CD4-positive, alpha-beta T cell treated with Interleukin-4 for 1 hour (primary cell): ENCODE data around the gene FAM83G.

Source experiments
- DNase-seq, 2 donors: peaks; one replicate each; pipeline ENCODE4 v3.0.0-alpha.2; 2020 to 2022

FAM83G gene

DNA sequence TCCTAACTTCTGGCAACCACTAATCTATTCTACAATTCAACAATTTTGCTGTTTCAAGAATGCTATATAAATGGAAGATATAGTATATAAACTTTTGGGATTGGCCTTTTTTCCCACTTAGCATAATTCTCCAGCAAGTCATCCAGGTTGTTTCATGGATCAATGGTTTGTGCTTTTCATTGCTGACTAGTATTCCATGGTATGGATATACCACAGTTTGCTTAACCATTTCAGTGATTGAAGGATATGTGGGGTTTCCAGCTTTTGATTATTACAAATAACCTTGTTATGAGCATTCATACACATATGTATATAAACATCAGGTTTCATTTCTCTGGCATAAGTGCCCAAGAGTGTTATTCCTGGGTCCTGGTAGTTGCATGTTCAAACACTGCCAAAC, 2.1 kb upstream of the FAM83G start:
- no peak for DNase-seq

DNA sequence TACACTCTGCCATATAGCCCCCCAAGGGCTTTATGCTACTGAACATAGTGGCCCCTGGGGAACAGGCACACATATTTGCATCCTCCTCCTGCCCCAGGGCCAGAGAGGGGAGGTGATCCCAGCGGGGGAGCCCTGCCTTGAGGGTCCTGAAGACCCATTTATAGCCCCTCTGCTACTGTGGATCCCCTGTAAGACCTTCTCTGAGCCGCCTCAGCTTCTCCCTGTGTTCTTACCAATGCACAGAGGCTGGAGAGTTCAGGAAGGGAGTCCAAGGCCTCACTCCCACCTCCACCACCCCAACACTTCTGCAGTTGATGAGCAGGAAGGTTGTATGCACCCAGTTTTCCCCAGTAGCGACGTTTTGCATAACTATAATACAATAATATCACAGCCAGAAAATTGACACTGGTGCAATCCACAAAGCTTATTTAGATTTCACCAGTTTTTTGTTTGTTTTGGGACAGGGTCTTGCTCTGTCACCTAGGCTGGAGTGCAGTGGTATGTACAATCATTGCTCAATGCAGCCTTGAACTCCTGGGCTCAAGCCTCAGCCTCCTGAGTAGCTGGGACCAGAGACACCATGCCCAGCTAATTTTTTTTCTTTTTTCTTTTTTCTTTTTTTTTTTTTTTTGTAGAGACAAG, 1.3 kb upstream of the FAM83G start:
- no peak for DNase-seq

DNA sequence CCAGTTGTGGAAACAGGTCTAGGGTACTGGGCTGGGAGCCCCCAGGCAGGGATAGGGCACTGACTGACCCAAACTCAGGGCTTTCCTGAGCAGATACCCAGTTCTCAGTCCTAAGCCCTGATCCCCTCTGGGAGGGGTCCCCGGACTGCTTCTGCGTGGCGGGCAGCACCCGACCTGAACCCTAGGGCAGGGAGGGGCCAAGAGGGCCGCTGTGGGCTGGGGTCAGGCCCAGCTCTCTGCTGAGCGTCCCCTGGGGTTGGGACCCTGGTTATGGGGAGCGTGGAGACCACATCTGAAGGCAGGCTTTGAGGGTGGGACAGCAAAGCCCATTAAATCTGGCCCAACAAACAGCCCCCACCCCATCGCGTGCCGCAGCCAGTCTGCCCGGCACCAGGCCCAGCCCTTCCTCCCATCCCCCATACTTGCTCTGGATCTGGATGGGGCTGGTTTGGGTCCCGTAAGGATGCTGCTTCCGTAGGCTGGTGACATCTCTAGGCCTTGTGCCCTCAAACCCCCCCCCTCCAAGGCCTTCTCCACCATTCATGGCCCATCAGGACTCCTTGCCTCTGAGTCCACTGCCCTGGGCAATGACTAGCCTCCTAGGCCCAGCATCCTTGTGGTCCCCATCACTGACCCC, 691 bp upstream of the FAM83G start:
- no peak for DNase-seq

DNA sequence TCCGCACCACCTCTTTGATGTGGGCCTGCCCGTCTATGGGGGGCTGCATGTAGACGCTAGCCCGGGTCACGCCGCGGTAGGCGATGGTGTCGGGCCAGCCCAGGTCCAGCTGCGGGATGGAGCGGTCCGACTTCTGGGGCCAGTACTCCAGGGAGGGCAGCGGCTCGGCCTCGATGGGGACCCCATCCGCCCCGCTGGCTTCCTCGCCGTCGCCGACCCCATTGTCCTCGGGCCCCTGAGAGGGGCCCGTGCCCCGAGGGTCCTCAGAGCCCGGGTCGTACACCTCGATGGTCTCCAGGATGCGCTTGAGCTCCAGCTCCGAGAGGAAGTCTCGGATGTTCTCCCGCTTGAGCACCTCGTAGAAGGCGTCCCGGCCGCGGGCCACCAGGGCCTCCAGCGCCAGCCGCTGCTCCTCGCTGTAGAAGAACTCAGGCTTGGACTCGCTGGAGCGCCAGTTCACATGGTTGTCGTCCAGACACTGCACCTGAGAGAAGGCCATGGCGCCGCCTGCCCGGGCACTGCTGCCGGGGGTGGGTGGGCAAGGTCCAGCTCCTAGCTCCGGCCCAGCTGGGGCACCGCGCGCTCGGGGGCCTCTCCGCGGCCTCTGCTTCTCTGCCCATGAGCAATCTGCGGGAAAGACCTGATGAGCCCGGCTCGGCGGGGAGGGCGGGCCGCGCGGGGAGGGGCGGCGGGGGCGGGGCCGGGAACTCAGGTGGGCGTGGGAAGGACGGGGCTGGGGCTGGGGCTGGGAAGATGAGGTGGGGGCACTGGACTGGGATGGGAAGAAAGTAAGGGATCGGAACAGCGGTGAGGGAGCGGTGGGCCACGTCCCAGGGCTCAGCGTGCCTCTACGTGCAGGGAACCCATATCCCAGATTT, 782 bp downstream of the FAM83G start:
- no peak for DNase-seq

DNA sequence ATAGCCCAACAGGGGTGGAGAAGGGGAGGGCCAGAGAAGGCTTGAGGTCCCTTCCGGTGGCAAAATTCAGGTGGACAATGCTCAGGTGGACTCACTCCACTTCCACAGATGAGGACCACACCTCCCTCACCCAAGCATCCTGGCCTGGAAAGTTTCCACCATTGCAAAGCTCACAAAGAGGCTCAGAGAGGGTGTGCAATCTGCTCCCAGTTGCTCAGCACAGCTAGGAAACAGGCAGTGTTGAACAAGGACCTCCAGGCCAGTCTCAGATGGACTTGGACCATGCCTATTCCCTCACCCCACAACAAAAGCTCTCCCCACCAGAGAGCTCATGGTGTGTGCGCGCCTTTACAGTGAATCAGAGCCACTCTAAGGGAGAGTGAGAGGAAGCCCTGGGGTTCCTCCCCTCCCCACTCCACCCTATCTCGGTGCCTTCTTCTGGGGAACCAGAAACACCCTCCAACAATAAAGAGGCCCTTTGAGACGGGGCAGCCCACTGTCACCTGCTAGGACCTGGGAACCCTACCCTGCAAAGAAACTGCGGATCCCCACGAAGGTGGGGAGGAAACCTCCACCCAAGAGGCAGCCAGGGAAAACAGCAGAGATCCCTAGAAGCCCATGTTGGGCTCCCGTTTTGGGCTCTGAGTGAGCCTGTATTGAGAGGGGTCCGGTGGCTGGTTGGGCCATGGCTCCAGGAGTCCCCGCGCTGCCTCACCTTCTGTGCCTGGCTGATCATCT, 1.6 kb downstream of the FAM83G start:
- DNase-seq: peak in 1 of 2 donors; percentile 16

DNA sequence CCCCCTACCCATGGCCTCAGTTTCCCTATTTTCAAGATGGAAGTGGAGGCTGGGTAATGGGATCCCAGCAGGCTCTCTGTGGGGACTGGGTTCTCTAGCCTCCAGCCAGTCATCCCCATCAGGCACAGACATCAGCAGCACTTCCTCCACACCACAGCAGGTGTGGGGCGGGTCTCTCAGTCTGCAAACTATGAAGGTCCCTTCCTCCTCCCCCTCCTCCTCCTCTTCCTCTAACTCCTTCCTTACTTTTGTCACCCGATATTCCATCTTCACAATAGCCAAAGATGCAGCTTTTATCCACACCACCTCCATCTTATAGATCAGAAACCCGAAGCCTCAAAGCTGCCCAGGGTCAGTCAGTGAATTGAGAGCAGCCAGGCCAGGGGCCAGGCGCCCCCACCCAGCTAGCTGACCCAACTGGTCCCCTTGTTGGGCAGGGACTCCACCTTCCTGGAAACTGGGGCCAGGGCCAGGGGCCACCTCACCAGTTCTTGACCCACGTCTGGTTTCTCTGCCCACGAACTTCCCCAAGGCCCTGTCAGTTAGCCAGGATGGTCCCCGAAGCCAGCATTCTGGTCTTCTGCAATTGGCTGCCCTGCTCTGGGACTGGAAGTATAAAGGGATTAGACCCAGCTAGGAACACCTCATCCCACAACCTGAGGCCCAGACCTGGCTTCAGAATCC, 2.5 kb downstream of the FAM83G start:
- no peak for DNase-seq

DNA sequence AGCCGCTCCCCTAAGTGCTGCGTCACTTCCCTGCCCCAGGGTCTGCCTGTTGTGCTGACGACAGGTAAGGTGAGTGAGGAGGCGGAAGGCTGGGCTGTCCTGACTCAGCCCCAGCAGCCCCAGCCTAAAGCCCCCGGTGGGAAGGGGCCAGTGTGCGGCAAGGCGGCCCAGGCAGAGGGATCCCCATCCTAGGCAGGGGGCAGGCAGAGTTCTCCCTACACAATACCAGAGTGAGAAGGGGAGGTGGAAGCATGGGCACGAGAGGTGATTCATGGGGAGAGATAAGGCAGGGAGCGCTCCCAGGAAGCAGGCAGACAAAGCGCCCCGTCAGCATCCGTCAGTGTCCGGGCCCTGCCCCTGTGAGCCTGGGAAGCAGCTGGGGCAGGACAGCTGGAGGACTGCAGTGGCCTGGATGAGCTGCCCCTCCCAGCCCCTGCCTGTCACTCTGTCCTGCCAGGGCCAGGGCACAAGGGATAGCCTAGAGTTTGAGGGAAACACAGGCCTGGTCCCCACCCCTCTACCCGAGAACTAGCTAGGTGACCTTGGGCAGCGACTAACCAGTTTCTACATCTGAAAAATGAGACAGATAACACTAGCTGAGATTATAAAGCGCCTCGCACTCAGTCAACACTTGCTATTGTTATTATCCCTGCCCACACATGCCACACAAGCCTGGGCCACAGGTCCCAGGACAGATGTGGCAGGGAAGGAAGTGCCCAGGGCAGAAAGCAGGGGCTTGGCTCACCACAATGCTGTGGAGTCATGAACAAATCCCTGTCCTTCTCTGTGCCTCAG, 3.8 kb downstream of the FAM83G start:
- no peak for DNase-seq

DNA sequence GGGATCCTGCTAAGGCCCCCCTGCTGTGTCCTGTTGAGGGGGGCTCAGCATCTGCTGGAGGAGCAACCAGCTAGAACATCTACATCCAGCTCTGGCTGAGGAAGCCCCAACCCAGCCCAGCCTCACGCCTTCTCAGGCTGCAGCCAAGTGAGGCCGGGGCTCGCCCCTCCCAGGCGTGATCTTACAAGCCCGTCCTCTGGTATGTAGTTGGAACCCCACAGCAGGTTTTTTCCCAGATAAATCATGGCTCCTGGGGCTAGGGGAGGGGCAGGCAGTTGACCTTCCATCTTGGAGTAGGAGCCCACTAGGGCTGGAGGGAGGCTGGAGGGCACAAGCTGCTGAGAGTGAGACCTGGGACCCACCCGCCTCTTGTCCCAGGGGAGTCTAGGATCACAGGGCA, 4.7 kb downstream of the FAM83G start:
- no peak for DNase-seq

DNA sequence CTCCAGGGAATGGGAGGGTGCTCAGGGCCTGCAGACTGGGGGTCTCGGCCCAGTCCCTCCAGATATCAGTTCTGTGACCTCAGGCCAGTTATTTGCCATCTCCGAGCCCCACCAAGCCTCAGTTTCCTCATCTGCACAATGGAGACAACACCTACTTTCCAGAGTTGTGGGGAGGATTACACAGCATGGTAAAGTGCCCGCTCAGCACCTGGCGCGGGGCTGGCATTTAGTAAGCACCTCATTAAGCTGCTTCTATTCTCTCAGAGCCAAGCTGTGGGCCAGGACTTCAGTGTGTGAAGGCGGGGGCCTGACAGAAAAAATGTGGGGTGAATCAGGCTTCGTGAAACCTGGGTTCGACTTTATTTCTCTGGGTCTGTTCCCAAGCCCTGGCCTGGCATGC, 5.2 kb downstream of the FAM83G start:
- DNase-seq: no peak

DNA sequence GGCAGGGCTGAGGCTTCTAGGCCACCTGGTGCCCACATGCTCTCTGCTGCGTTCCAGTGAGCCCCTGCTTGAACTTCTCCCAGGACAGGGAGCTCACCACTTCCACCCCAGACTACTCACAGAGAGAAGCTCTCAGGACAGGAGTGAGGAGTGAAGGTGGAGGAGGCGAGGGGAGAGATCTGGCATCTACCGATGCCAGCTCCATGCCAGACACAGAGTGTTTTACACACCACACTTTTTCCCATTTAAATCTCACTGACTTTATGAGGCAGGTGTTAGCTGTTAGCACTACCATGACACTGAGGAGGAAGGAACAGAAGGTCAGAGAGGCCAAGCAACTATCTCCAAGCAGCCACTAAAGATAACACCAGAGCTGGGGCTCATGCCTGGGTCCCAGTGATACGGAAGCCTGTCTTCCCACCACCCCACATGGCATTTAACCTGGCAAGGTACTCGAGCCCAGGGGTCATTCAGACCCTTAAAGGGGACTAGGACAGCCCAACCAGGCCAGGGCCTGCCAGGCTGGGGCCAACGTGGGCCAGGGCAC, 6.8 kb downstream of the FAM83G start:
- DNase-seq: no peak

DNA sequence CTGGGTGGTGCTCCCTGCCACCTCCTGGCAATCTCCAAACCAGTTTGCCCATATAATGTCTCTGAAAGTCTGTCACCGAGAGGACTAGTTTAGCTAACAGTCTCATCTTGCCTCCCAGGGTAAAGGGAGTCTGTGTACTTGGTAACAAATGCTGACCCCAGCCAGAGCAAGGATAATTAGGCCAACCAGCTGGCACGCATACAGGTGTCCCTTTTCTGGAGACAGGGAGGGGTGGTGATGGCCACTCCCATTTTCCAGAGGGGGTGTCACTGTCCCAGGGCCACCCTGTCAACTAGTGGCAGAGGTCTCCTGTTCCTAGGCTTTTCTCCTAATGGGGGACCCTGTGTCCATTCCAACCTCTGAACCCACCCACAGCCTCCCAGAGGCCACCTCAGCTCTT, 8.1 kb downstream of the FAM83G start:
- DNase-seq: no peak

DNA sequence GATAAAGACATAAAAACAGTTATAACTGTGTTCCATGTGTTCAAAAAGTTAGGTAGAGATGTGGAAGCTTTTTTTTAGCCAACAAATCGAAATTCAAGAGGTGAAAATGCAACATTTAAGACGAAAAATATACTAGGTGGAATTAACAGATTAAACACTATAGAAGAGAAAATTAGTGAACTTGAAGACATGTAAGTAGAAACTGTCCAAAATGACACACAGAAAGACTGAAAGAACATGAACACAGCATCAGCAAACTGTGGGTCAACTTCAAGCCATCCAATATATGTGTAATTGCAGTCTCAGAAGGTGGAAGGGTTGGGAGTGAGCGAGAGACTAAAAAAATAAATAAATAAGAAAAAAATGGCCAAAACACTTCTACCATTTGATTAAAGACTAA, 9.3 kb downstream of the FAM83G start:
- no peak for DNase-seq

DNA sequence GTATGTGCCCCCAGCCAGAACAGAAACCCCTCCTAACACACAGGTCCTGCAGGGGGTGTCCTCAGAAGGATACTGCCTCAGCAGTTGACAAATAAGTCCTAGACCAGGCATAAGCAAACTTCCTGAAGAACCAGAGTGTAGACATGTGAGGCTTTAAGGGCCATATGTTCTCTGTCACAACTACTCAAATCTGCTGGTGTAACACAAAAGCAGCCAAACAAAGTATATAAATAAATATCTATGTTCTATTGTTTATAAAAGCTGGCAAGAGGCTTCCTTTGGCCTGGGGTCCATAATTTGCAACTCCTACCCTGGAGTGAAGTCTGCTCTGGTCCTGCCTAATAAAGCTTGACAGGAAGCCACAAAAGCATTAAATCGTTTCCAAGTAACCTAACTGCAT, 9.9 kb downstream of the FAM83G start:
- no peak for DNase-seq

DNA sequence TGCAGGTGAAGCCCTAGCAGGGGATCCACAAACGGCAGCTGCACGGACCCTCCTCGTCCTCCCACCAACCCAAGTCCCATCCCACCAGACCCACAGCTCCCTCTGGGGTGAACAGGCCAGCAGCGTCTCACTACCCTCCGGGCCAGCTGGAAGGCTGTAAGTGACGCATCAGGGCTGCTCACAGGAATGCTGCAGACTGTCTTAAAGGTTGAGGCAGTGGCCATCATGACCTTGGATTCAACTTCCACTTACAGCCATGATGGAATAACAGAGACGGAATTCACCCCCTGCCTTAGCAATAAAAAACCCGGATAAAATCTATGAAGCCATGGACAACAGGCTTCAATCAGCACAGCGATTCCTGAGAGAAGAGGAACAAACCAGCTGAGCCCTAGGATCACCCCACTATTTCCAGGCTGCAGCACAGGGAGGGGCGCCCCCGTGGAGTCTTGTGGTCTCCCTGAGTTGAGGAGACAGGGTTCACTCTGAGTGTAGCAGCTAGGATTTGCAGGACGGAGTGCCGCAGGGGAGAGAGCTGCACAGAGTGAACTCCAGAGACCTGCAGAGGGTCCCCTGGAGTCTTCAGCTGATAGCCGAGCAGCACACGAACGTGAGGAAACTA, 10.5 kb downstream of the FAM83G start:
- no peak for DNase-seq

DNA sequence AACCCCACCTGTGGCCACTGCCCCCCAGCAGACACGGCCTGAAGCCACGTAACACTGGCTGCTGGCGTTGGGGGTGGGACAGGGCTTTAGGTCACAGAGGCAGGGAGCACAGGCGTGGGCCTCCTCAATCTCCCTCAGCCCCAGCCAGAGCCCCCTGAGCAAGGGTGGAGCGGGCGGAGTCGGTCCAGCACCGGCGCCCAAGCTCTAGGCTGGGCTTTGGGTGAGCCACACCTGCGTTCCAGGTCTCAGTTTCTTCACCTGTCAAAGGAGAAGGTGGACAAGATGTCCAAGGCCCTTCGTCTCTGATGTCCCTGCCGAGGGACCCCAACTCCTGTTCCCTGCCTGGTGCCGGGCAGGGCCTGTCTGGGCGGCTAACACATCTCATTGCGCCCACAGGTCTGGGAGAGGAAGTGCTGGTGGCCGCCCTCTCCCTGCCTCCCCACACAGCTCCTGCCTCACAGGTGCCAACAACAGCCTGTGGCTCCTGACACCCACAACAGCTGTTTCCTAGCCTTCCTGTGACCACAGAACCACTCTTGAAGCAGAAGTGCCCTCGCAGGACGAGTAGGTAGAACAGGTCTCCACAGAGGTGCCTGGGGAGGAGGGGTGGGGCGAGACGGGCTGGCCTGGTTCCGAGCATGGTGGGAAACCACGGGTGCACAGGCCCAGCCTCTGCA, 12.0 kb downstream of the FAM83G start:
- DNase-seq: peak; percentile 59 to 70

DNA sequence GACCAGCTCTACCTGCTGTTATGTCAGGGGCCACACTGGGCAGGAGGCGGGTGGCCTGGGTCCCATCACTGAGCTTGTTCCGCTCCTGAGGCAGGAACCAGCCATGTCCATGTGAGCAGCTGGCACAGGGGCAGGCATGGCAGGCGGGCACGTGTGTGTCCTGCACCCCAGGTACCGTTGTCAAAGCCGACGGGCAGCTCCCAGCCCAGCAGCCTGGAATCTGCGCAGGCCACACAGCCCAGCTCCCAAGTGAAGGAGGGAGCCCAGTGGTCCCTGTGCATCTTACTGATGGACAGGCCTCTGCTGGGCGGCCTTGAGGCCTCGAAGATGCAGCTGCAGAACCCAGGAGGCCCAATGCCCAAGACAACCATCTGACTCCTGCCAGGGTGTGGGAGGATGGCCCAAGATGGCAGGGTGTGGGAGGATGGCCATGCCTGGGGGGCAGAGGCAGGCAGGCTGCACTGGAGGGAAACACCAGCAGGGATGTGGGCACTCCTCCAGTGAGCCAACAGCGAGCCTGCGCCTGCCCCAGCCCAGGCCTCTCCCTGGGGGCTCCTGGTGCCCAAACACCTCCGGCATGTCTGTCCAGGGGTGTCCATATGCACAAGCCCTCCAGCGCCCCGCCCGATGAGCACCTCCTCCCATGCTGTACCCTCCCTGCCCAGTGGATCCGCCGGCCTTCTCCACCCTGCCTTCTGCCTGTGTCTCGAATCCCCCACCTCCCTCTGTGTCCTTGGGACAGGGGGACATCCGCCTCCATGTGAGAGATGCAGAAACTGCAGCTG, 12.8 kb downstream of the FAM83G start:
- no peak for DNase-seq

DNA sequence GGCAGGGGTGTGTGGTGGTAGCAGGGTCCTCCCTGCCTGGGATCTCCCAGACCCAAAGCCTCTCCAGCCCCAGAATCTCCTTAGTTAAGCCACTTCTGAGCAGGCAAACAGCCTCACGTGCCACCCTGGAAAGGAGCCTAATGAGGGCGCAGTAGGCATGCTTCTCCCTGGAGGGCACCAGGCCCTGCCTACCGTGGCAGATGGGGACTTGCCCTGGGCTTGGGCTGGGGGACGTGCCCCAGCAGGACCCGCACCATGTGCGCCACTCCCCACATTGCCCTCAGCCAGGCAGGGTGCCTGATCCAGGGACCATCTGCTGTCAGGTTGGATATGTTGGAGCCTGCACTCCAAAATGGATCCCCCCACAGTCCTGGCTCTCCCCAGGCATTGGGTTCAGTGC, 14.2 kb downstream of the FAM83G start:
- no peak for DNase-seq

DNA sequence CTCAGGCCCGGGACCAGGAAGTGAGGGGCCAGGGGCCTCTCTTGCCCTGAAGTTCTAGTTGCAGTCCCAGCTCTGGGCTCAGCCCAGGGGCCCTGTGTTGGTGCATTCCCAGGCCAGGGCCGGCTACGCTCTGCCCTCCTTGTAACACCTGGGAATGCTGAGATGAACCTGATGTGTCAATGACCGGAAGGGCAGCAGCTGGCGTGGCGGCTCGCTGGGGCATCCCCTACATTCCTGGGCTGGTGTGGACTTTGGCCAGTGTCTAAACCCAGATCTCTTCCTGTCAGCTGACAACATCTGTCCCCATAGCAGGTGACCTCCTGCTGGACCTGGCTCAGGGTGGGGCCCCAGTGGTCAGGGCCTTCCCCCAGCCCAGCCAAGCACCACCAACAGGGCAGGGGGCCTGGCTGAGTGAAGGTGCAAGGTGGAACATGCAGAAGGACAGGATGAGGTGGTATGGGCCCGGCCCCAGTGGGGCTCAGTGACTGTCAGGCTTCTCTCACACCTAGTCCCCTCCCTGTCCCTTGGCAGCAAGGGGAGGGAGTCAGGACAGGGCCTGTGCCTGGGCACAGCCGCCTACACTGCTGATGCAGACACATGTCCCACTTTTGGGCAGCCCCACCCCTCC, 15.9 kb downstream of the FAM83G start:
- no peak for DNase-seq

DNA sequence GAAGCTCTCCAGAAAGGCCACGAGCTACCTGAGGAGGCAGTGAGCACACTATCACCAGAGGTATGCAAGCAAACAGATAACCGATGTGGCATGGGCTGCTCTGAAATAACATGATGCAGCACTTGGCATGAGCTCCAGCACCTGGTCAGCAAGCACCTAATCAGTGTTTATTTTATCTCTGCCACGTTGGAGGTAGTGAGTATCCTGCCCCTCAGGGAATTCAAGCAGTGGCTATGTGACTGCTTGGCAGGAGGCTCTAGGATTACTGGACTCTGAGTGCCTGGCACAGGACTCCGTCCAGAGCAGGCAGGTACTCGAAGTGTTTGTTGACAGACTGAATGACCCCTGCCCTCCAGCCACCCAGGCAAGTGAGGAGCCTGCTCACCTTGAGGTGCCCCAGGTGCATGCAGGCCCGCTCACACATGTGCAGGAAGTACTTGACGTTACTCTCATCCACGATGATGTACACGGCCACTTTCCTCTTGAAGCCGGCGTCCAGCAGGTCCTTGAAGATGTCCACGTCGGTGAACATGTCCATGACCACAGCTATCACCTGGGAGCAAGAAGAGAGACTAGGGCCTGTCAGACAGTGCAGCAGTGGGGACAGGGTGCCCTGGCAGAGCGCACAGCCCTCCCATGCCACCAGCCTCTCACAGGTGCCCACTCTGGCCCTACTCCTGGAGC, 16.6 kb downstream of the FAM83G start:
- DNase-seq: no peak
